ENCODE results near the gene NDUFB6. TPM values are rescaled to one million over a fixed set of nuclear protein-coding genes. Genes with fewer than 3 reads are reported as not detected.
"Not testable (repeated sequence)": the region's sequence is repeated elsewhere in the genome, so short reads cannot be mapped to it uniquely, and the experiment has no call there.

The NDUFB6 gene
- total RNA-seq (2014; rRNA removed; shearing (Covaris generic); ENCODE audit: low replicate concordance): 72.4 and 95.6 TPM in 2 replicates

DNA sequence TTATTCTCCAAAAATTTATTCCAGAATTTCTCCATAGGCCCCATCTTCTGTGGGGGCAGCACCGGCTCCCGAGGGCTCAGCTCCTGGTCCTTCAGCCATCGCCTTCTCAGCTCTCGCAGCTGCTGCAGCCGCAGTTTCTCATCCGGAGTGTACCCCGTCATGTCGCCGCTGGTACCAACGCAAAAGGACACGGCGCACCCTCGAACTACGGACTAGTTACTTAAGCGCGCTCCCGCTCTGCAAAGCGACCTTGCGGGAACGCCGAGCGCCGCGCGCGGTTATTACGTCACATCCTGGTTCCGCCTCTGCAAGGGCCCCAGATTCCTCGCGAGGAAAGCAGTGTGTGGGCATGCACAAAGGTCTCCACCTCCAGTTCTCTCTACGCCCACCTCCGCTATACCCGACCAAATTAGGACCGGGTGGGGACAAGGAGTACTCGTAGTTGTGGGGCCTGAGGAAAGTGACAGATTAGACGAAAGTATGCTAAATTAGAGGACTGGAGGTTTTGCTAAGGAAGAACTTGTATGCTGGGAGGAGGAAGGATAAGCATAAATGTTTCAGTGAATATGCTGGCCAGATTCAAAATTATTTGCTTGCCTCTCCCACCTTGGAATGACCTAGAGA lies at the start of gene NDUFB6:
TSS of gene NDUFB6 (minus strand) at position 260 of the 624 bp plus-strand sequence. CDS start at position 161, 99 bp downstream.
- peak within 1 kb of the TSS; percentile 97 for H3K9ac ChIP-seq (ENCODE audit: low read length)
- H3K4me1 ChIP-seq (ENCODE audit: low read length): peaks cover 22% of the 10 kb centered on the region
- DNase-seq: peak; percentile 99
- H4K20me1 ChIP-seq (ENCODE audit: insufficient read depth, low read depth, low read length): no peaks in the 10 kb centered on the region; the same call in 1 of the 2 replicates
- peak within 1 kb of the TSS; percentile 78 for H2AFZ ChIP-seq (ENCODE audit: low read length)
- H3K27me3 ChIP-seq (ENCODE audit: low read length): no peaks in the 10 kb centered on the region
- peaks cover 43% of the 10 kb centered on the region for H3K79me2 ChIP-seq (ENCODE audit: low read length)
- no peaks in the 10 kb centered on the region; the same call in 1 of the 2 replicates for H3K36me3 ChIP-seq (ENCODE audit: insufficient read depth, low read length)
- H3K4me2 ChIP-seq (ENCODE audit: low read depth, low read length, poor library complexity, severe bottlenecking): peak within 1 kb of the TSS; percentile 77
- H3K27ac ChIP-seq (ENCODE audit: low read length): peak within 1 kb of the TSS; percentile 74
- H3K9me3 ChIP-seq (ENCODE audit: low read length): no peaks in the 10 kb centered on the region
- peak within 1 kb of the TSS; percentile 98 for H3K4me3 ChIP-seq (ENCODE audit: low read length)
- H3K9me2 ChIP-seq (replicated peaks; ENCODE audit: insufficient read depth, low read length): no peaks in the 10 kb centered on the region

DNA sequence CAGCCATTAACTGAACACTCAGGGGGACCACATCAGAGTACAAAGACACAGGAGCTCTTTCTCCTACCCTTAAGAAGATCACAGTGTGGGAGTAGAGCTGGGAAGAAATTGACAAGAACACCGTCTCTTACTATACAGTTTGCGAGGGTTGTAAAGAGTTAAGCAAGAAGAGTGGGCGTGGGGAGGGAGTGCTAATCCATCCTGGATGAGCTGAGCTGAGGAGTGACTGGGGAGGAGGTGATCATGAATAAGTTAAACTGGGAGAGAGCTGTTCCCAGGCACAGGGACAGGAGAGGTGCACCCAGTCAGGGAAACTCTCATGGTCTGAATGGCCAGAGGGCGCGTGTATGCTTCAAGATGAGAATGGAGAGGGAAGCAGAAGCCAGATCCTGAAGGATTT lies 45.3 kb upstream of the NDUFB6 start:
- Histone ChIP-seq H3K9ac (ENCODE audit: low read length) (no peak overlapping the region), H3K27me3 (ENCODE audit: low read length) (no peaks in the 10 kb centered on the region), H3K9me2 (replicated peaks; ENCODE audit: insufficient read depth, low read length) (no peaks in the 10 kb centered on the region), H3K4me2 (ENCODE audit: low read depth, low read length, poor library complexity, severe bottlenecking) (no peak overlapping the region), H3K9me3 (ENCODE audit: low read length) (no peaks in the 10 kb centered on the region), H3K27ac (ENCODE audit: low read length) (no peak overlapping the region), H3K4me1 (ENCODE audit: low read length) (no peaks in the 10 kb centered on the region), H3K36me3 (ENCODE audit: insufficient read depth, low read length) (no peaks in the 10 kb centered on the region), H2AFZ (ENCODE audit: low read length) (no peak overlapping the region), H3K79me2 (ENCODE audit: low read length) (no peaks in the 10 kb centered on the region), H3K4me3 (ENCODE audit: low read length) (no peak overlapping the region), H4K20me1 (ENCODE audit: insufficient read depth, low read depth, low read length) (no peaks in the 10 kb centered on the region)
- no peak for DNase-seq

DNA sequence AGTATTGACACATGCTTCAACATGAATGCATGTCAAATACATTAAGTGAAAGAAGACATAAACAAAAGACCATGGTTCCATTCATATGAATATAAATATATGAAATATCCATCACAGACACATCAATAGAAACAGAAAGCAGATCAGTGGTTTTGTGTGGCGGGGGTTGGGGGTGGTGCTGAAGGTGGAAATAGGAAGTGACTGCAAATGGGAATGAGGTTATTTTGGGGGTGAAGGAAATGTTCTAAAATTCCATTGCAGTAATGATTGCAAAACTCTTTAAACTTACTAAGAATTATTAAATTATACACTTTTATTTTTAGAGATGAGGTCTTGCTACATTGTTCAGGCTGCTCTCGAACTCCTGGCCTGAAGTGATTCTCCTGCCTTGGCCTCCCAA lies 33.9 kb upstream of the NDUFB6 start:
- Histone ChIP-seq H3K79me2 (ENCODE audit: low read length) (no peaks in the 10 kb centered on the region), H3K36me3 (ENCODE audit: insufficient read depth, low read length) (no peaks in the 10 kb centered on the region), H3K27ac (ENCODE audit: low read length) (no peak overlapping the region), H3K4me3 (ENCODE audit: low read length) (no peak overlapping the region), H3K4me2 (ENCODE audit: low read depth, low read length, poor library complexity, severe bottlenecking) (no peak overlapping the region), H2AFZ (ENCODE audit: low read length) (no peak overlapping the region), H3K4me1 (ENCODE audit: low read length) (peaks cover 34% of the 10 kb centered on the region), H3K9ac (ENCODE audit: low read length) (no peak overlapping the region), H3K27me3 (ENCODE audit: low read length) (no peaks in the 10 kb centered on the region), H3K9me2 (replicated peaks; ENCODE audit: insufficient read depth, low read length) (no peaks in the 10 kb centered on the region), H4K20me1 (ENCODE audit: insufficient read depth, low read depth, low read length) (no peaks in the 10 kb centered on the region), H3K9me3 (ENCODE audit: low read length) (peaks cover 9% of the 10 kb centered on the region; the same call in 1 of the 2 replicates)
- DNase-seq: no peak

DNA sequence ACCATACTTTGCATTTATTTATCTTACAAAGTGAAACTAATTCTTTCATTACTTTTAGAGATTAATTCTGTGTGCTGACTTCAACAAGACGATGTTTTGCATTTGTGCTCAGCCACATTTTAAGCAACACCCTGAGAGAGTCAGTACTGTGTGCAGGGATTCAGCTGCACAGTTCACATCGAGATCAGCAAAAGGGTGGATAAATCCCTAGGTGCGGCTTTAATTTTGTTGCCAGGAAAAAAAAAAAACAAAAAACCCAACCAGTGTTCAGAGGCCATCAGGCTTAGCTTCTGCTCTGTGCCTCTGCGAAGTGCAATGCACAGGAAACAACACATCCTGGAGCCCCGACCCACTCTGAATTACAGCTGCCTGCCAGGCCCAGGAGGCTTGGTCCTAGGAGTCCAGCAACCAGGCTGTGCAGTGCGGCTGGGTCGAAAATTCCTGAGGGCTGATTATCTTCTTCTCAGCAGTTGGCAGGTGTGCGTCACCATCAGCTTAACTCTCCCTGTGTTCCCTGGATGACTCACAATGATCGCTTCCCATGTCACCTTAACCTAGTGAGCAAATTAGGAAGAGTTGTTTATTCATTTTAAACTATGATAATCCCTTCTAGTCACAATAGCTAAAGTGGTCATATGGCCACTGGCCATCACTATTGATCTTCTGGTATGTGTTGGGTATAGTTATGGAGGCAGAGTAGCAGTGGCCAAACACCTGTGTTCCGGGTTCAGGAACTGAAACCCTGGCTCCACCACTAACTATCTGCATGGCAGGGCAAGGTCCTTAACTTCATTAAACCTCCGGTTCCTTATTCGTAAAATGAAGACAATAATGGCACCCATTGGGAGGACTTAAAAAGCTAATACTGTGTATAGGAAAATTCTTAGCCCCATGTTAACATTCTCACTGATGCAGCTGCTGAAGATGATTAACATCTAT lies 31.2 kb upstream of the NDUFB6 start:
- Histone ChIP-seq H3K4me1 (ENCODE audit: low read length) (peaks cover 58% of the 10 kb centered on the region), H3K4me3 (ENCODE audit: low read length) (peak overlapping the region; percentile 43; the same call in 1 of the 2 replicates), H3K36me3 (ENCODE audit: insufficient read depth, low read length) (no peaks in the 10 kb centered on the region), H3K9me2 (replicated peaks; ENCODE audit: insufficient read depth, low read length) (no peaks in the 10 kb centered on the region), H3K79me2 (ENCODE audit: low read length) (no peaks in the 10 kb centered on the region), H3K27me3 (ENCODE audit: low read length) (no peaks in the 10 kb centered on the region), H2AFZ (ENCODE audit: low read length) (peak overlapping the region; percentile 79; the same call in 1 of the 2 replicates), H3K27ac (ENCODE audit: low read length) (peak overlapping the region; percentile 89), H4K20me1 (ENCODE audit: insufficient read depth, low read depth, low read length) (no peaks in the 10 kb centered on the region), H3K4me2 (ENCODE audit: low read depth, low read length, poor library complexity, severe bottlenecking) (peak overlapping the region; percentile 65), H3K9ac (ENCODE audit: low read length) (peak overlapping the region; percentile 50), H3K9me3 (ENCODE audit: low read length) (peaks cover 9% of the 10 kb centered on the region; the same call in 1 of the 2 replicates)
- peak; percentile 88 for DNase-seq

DNA sequence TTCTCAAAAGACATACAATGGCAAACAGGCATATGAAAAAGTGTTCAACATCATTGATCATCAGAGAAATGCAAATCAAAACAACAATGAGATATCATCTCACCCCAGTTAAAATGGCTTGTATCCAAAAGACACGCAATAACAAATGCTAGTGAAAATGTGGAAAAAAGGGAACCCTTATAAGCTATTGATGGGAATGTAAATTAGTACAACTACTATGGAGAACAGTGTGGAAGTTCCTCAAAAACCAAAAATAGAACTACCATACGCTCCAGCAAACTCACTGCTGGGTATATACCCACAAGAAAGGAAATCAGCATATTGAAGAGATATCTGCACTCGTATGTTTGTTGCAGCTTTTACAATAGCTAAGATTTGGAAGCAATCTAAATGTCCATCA lies 26.1 kb upstream of the NDUFB6 start:
- H3K27ac ChIP-seq (ENCODE audit: low read length); H3K27me3 ChIP-seq (ENCODE audit: low read length); DNase-seq; H3K4me3 ChIP-seq (ENCODE audit: low read length); H3K36me3 ChIP-seq (ENCODE audit: insufficient read depth, low read length); H3K9me2 ChIP-seq (replicated peaks; ENCODE audit: insufficient read depth, low read length); H3K9me3 ChIP-seq (ENCODE audit: low read length); H3K79me2 ChIP-seq (ENCODE audit: low read length); H4K20me1 ChIP-seq (ENCODE audit: insufficient read depth, low read depth, low read length); H2AFZ ChIP-seq (ENCODE audit: low read length); H3K9ac ChIP-seq (ENCODE audit: low read length): not testable (repeated sequence)
- Histone ChIP-seq H3K4me1 (ENCODE audit: low read length) (peaks cover 52% of the 10 kb centered on the region), H3K4me2 (ENCODE audit: low read depth, low read length, poor library complexity, severe bottlenecking) (peak overlapping the region; percentile 26)

DNA sequence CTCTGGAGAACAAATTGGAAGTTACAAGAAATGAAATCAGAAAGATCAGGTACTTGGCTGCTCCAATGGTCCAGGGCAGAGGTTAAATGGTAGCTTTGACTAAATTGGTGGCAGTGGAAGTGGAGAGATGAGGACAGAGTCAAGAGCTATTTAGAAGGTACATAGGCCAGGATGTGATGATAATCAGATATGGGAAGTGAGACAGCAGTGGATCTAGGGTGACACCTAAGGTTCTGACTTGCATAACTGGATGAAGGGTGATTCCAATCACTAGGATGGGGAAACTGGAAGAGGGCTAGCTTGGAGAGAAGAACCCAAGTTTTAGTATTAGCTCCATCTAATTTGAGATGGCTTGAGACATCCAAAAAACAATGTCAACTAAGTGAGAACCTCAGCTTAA lies 24.0 kb upstream of the NDUFB6 start:
- H3K36me3 ChIP-seq (ENCODE audit: insufficient read depth, low read length): no peaks in the 10 kb centered on the region
- no peaks in the 10 kb centered on the region for H3K79me2 ChIP-seq (ENCODE audit: low read length)
- H3K4me2 ChIP-seq (ENCODE audit: low read depth, low read length, poor library complexity, severe bottlenecking): no peak overlapping the region
- no peaks in the 10 kb centered on the region for H3K27me3 ChIP-seq (ENCODE audit: low read length)
- H3K4me1 ChIP-seq (ENCODE audit: low read length): peaks cover 32% of the 10 kb centered on the region
- no peak overlapping the region for H3K9ac ChIP-seq (ENCODE audit: low read length)
- no peaks in the 10 kb centered on the region for H3K9me2 ChIP-seq (replicated peaks; ENCODE audit: insufficient read depth, low read length)
- H4K20me1 ChIP-seq (ENCODE audit: insufficient read depth, low read depth, low read length): no peaks in the 10 kb centered on the region
- no peaks in the 10 kb centered on the region for H3K9me3 ChIP-seq (ENCODE audit: low read length)
- no peak overlapping the region for H3K4me3 ChIP-seq (ENCODE audit: low read length)
- H3K27ac ChIP-seq (ENCODE audit: low read length): no peak overlapping the region
- H2AFZ ChIP-seq (ENCODE audit: low read length): no peak overlapping the region
- no peak for DNase-seq

DNA sequence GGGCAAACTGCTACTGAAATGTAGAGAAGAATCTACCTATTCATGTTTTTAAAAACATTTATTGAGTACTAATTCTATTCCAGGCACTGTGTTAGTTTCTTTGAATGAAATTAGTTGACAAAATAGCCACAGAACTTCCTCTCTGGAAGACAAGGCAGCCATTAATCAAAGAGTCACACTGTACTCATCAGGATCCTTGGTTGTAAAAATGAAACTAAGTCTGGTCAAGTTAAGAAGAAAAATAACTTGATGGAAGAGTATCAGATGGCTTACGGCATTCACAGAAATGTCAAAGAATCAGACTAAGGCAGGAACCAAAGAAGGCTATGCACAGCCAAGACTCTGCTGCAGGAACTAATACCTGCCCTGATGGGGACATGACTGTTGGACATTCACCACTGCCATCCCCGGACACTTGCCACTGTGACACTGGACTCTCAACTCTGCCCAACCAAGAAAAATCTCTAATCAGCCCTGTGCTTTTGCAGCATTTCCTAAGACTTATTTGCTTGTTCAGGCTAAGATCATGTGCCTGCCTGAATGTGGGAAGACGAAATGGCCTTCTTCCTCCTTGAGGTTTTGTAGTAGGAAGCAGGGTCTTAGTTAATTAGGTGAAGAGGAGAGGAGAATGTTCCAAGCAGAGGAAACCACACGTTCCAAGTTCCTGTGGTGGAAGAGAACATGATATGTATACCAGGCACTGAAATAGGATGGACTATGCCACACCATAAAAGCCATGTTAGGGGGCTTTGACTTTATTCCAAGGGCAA lies 23.3 kb upstream of the NDUFB6 start:
- Histone ChIP-seq H3K9me3 (ENCODE audit: low read length) (no peaks in the 10 kb centered on the region), H4K20me1 (ENCODE audit: insufficient read depth, low read depth, low read length) (no peaks in the 10 kb centered on the region), H3K27me3 (ENCODE audit: low read length) (no peaks in the 10 kb centered on the region), H3K4me1 (ENCODE audit: low read length) (peaks cover 26% of the 10 kb centered on the region), H2AFZ (ENCODE audit: low read length) (no peak overlapping the region), H3K79me2 (ENCODE audit: low read length) (no peaks in the 10 kb centered on the region), H3K9me2 (replicated peaks; ENCODE audit: insufficient read depth, low read length) (no peaks in the 10 kb centered on the region), H3K9ac (ENCODE audit: low read length) (no peak overlapping the region), H3K4me2 (ENCODE audit: low read depth, low read length, poor library complexity, severe bottlenecking) (no peak overlapping the region), H3K27ac (ENCODE audit: low read length) (no peak overlapping the region), H3K4me3 (ENCODE audit: low read length) (no peak overlapping the region), H3K36me3 (ENCODE audit: insufficient read depth, low read length) (no peaks in the 10 kb centered on the region)
- DNase-seq: no peak

All from Karpas-422 (cell line).